ENCODE data around the gene DFFA.

- no peak for TF ChIP-seq CTCF (IDR thresholded peaks at IDR 0.05; ENCODE audit: insufficient read depth, low read length, poor library complexity, severe bottlenecking)
- TF ChIP-seq EZH2phosphoT487 (conservative IDR thresholded peaks at IDR 0.05; ENCODE audit: low read length) = no peak
Observed at GRCh38 chr1:10449751-10450150, 22.6 kb downstream of the DFFA start, which contains the start of gene CORT.

Data from SU-DHL-6 (cell line).